ENCODE measurements around the gene KIF21A.

DNA sequence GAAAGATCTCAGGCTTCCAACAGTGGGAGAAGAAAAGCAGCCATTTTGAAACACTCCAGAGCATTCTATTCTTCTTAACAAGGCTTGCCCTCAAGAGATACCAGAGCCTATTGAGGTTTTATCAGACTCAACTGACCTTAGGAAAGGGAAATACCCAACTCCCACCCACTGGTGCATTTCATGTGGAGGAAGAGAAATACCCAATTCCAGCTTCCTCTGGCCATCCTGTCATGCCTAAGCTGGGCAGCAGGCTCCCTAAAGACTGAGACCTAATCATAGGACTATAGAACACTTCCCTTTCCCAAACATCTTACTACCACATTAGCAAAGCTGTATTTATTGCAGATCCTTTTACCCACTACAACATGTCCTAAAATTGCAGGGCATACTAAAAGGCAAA is 164.5 kb downstream of the KIF21A start:
- no peak for TF ChIP-seq POLR2AphosphoS5 (IDR thresholded peaks at IDR 0.05; ENCODE audit: borderline replicate concordance, low read depth, low read length)
- TF ChIP-seq EZH2 (IDR thresholded peaks at IDR 0.05) = no peak
- TF ChIP-seq FOXP2 (optimal IDR thresholded peaks at IDR 0.05; ENCODE audit: control extremely low read depth, extremely low read length, insufficient read depth) = no peak
